ELR (cell line): ENCODE data around the gene ZNF121.

Experiments used
- DNase-seq: peaks from one replicate; pipeline ENCODE4 v3.0.0-alpha.2; 2015; ENCODE audit warnings: low read depth

The ZNF121 gene

GRCh38 chr19:9538183-9539058, 45.9 kb downstream of the ZNF121 start, which contains the start of gene ZNF426:
ZNF426 (minus strand) TSS chr19:9538645; CDS start chr19:9536232, 2,413 bp downstream.
- DNase-seq: peak; percentile 91

- no peak for DNase-seq
Observed at GRCh38 chr19:9535934-9536333, 48.4 kb downstream of the ZNF121 start.

GRCh38 chr19:9531933-9532332, 52.4 kb downstream of the ZNF121 start:
- DNase-seq: peak; percentile 83

- DNase-seq: peak; percentile 40
Observed at GRCh38 chr19:9528757-9529336, 55.5 kb downstream of the ZNF121 start.

- no peak for DNase-seq
Observed at GRCh38 chr19:9523885-9524474, 60.3 kb downstream of the ZNF121 start.
